Measurements from ENCODE around the gene ZNF827.

DNA sequence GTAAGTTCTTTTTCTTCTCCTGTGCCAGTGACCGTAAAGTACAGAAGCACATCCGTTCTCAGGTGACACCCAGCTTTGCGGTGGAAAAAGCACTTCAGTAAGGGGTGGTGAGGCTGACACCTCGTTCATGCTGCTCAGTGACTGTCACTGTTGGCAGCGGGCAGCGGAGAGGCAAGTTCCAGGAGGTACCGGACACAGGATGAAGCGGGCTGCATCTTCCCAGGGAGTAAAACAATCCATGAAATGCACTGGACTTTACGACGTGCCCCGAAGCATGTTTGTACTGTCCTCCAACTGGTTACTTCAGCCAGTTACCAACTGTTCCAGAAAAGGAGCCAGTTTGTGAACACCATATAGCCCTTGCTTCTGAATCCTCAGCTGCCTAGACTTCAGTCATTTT lies 110.7 kb downstream of the ZNF827 start:
- TF ChIP-seq, protein P1, sequence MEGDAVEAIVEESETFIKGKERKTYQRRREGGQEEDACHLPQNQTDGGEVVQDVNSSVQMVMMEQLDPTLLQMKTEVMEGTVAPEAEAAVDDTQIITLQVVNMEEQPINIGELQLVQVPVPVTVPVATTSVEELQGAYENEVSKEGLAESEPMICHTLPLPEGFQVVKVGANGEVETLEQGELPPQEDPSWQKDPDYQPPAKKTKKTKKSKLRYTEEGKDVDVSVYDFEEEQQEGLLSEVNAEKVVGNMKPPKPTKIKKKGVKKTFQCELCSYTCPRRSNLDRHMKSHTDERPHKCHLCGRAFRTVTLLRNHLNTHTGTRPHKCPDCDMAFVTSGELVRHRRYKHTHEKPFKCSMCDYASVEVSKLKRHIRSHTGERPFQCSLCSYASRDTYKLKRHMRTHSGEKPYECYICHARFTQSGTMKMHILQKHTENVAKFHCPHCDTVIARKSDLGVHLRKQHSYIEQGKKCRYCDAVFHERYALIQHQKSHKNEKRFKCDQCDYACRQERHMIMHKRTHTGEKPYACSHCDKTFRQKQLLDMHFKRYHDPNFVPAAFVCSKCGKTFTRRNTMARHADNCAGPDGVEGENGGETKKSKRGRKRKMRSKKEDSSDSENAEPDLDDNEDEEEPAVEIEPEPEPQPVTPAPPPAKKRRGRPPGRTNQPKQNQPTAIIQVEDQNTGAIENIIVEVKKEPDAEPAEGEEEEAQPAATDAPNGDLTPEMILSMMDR (IDR thresholded peaks at IDR 0.05 in 4 of 5, conservative IDR thresholded peaks at IDR 0.05 in 1 of 5): no peak
- no peak for TF ChIP-seq POLR2A (IDR thresholded peaks at IDR 0.05)

Measured in gastrocnemius medialis (tissue), 4 donors.